Coronary artery (tissue), 2 donors: ENCODE results near the gene TBC1D4.

ENCODE experiments used
- DNase-seq: peaks from one replicate; pipeline ENCODE4 v3.0.0-alpha.2; 2017; ENCODE audit warnings: low spot score
- H3K27ac ChIP-seq, 2 donors: fragments of 200-600 bp; sonication (generic); one replicate each; pipeline ENCODE4 v1.5.1; 2016 to 2019
- H3K4me3 ChIP-seq: fragments of 200-600 bp; sonication (generic); 2 replicates; pipeline ENCODE4 v1.5.1; 2016; ENCODE audit warnings: mild to moderate bottlenecking, moderate library complexity
- TF ChIP-seq, protein P1 (sequence below): fragments of 200-600 bp; sonication (generic); IDR thresholded peaks from one replicate; pipeline ENCODE4 v1.5.1; 2019; ENCODE audit warnings: antibody characterized with exemption

The TBC1D4 gene

DNA sequence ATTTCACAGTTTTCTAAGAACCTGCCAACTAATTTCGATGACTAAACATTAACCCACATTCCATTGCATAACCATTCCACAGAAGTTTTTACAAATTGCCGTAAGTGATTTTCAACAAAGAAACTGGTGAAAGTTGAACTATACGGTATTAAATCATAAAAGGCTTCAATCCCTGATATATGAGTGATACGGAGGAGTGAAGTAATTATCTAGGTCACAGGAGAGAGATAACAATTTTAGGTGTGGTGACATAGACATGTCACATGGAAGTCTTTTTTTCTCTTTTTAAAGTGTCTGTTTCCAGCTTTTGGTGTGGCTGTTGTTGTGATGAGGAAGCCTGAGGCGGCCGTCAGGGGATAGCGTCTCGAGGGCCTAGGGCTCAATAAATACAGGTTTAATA lies 29.4 kb downstream of the TBC1D4 start:
- H3K27ac ChIP-seq = no peak overlapping the region
- no peak overlapping the region for H3K4me3 ChIP-seq
- TF ChIP-seq, protein P1, sequence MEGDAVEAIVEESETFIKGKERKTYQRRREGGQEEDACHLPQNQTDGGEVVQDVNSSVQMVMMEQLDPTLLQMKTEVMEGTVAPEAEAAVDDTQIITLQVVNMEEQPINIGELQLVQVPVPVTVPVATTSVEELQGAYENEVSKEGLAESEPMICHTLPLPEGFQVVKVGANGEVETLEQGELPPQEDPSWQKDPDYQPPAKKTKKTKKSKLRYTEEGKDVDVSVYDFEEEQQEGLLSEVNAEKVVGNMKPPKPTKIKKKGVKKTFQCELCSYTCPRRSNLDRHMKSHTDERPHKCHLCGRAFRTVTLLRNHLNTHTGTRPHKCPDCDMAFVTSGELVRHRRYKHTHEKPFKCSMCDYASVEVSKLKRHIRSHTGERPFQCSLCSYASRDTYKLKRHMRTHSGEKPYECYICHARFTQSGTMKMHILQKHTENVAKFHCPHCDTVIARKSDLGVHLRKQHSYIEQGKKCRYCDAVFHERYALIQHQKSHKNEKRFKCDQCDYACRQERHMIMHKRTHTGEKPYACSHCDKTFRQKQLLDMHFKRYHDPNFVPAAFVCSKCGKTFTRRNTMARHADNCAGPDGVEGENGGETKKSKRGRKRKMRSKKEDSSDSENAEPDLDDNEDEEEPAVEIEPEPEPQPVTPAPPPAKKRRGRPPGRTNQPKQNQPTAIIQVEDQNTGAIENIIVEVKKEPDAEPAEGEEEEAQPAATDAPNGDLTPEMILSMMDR = no peak
- DNase-seq = no peak

DNA sequence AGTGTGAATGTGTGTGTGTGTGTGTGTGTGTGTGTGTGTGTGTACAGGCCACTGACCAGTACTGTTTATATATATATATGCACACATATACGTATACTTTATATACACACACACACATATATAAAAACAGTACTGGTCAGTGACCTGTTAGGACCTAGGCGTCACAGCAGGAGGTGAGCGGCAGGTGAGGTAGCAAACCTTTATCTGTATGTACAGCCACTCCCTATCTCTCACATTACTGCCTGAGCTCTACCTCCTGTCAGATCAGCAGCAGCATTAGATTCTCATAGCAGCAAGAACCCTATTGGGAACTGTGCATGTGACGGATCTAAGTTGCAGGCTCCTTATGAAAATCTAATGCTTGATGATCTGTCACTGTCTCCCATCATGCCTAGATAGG lies 34.5 kb downstream of the TBC1D4 start:
- DNase-seq = no peak
- Histone ChIP-seq H3K27ac (no peak overlapping the region), H3K4me3 (no peak overlapping the region)
- TF ChIP-seq, protein P1 = no peak

DNA sequence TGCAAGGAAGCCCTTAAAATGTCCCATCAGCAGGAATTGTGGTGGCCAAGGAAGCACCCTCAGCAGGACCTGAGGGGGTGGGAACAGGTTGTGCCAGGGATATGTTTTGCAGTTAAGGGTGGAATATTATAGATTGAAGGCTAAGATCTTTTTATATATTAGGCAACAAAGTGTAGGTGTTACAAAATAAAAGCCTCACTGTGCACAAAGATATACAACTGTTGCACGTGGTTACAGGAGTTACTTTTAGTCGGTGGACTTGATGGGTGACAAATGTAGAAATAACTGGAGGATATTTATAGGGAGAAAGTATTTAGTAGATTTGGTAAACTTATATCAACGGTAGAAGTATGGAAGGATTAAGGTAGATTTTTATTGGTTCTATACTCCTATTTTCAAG lies 35.1 kb downstream of the TBC1D4 start:
- DNase-seq = no peak
- Histone ChIP-seq H3K27ac (no peak overlapping the region), H3K4me3 (no peak overlapping the region)
- TF ChIP-seq, protein P1 = no peak

DNA sequence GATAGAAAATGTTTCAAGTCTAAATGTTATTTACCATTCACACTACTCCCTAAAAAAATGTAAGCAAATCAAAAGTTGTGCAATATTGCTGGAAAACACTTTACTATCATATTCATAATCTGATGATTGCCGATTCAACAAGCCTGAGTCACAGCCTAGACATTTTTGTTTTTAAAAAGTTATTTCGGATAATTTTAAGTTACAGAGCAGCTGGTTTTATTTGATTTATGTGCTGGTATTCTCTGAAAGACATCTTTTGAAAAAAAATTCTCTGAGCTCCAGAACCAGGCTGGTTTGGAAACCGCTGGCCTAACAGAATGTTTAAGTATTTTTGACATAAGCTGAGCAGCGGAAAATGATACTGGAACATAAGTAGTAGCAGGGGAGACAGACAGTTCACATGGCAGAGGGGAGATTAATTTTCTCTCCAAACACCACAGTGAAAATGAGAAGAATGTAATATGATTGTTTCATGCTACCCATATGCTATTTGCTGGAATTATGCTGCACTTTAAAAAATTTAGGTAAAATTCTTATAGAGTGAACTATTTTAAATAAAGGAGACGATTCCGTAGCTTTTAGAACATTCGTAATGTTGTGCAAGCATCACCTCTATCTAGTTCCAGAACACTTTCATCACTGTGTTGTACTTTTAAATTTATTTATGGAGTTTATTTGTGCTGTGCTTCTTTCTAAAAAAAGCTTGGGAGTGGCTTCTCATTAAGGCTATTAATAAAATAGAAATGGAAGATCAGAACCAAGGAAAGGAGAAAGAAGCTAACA lies 36.1 kb downstream of the TBC1D4 start:
- H3K27ac ChIP-seq = no peak overlapping the region
- no peak for DNase-seq
- peak overlapping the region; percentile 13 for H3K4me3 ChIP-seq
- TF ChIP-seq, protein P1 = no peak

DNA sequence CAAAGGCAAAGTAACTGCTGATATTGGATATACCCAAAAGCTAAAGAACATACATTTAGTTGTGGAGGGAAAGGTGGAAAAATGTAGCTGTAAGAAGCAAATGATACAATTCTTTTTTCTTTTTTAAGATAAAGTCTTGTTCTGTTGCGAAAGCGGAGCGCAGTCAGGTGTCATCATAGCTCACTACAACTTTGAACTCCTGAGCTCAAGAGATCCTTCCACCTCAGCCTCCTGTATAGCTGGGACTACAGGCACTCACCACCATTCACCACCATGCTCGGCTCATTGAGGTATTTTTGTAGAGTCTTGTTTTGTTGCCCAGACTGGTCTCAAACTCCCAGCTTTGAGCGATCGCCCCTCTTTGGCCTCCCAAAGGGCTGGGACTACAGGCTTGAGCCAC lies 38.0 kb downstream of the TBC1D4 start:
- H3K4me3 ChIP-seq = no peak overlapping the region
- H3K27ac ChIP-seq = no peak overlapping the region
- no peak for DNase-seq
- TF ChIP-seq, protein P1 = no peak

DNA sequence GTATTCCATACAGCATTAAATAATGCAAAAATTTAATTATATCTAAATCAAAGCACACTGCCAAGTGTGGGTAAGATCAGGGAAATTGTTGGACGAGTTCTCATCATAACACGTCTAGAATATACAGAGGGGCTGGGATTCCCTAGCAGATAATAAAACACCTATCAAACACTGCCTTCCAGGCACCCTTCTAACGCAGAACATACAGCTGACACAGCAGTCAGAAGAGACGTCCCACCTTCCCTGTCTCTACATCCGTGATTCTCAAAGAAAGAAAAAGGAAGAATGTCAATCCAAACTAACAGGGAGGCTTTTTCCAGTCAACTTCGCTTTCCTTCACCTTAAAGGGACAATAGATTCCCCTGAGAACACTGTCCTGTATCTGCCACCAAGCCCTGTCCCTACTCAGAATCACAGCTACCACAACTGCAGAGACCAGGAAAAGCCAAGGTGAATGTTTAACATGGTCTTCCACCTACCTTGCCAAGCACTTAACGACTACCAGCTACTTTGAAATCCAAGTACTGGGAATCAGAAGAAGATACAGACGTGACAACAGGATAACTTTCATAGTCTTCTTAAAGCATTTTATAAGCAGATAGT lies 38.5 kb downstream of the TBC1D4 start:
- no peak for DNase-seq
- H3K4me3 ChIP-seq = no peak overlapping the region
- TF ChIP-seq, protein P1 = no peak
- H3K27ac ChIP-seq = no peak overlapping the region

DNA sequence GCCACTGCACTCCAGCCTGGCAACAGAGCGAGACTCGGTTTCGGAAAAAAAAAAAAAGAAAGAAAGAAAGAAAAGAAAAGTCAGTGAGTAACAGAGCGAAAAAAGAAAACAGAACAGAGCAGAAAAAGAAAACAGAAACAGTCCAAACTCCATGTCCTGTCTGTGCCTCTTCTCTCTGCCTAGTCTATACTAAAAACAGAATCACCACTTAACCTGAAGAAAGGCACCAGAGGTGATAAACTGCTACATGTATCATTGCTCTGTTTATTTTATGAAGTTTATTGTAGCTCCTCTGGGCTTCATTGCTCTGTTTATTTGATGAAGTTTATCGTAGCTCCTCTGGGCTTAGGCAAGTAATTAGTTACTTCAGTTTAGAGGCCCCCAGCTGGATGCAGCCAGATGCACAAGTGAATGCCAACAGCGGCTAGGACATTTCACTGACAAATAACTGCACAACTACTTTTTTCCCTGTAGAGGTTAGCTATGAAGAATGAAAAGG lies 39.2 kb downstream of the TBC1D4 start:
- DNase-seq = no peak
- TF ChIP-seq, protein P1 = no peak
- Histone ChIP-seq H3K27ac (no peak overlapping the region), H3K4me3 (no peak overlapping the region)
